GM21526 (cell line): Measurements from ENCODE around the gene EZH2.

ENCODE experiments used
- ATAC-seq: cut with Tn5 transposase; IDR thresholded peaks from one replicate; pipeline ENCODE4 v1.9.1; 2021; ENCODE audit warnings: moderate library complexity; ENCODE audit not compliant: unreplicated experiment, low FRiP score

EZH2 gene

DNA sequence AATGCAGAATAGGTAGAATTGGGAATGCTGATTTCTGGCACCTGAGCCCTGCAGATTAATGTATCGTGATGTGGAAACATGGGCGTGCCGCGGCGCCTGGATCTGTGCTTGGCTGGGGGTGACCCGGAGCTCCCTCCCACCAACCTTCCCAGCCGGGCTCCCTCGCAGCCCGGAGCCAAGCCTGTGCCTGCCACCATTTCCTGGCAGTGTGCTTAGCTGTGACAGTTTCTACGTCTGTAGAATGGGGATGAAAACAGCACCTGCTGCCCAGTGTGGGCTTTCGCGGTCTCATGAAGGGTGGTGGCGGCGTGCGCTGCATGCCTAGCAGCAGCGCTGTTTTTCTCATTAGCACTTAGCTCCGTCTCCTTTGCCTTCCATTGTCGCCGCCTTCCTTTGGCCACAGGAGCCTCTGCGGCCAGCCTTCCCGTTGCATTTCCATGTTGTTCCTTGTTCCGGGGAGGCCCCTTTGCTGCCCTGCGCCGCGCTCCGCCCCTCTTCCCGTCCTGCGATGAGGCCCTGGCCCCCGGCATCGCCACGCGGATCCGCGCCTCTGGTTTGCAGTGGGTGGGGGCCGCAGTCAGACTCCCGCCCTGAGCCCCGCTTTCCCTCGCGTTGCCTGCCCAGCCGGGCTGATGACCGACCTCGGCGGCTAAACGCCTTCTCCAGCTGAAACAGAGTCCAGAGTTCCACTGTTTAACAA is 101.2 kb downstream of the EZH2 start:
- no peak for ATAC-seq

GRCh38 chr7:148774471-148774870 is 109.6 kb downstream of the EZH2 start:
- ATAC-seq, result no peak

GRCh38 chr7:148773334-148773733 is 110.8 kb downstream of the EZH2 start:
- ATAC-seq, result no peak

DNA sequence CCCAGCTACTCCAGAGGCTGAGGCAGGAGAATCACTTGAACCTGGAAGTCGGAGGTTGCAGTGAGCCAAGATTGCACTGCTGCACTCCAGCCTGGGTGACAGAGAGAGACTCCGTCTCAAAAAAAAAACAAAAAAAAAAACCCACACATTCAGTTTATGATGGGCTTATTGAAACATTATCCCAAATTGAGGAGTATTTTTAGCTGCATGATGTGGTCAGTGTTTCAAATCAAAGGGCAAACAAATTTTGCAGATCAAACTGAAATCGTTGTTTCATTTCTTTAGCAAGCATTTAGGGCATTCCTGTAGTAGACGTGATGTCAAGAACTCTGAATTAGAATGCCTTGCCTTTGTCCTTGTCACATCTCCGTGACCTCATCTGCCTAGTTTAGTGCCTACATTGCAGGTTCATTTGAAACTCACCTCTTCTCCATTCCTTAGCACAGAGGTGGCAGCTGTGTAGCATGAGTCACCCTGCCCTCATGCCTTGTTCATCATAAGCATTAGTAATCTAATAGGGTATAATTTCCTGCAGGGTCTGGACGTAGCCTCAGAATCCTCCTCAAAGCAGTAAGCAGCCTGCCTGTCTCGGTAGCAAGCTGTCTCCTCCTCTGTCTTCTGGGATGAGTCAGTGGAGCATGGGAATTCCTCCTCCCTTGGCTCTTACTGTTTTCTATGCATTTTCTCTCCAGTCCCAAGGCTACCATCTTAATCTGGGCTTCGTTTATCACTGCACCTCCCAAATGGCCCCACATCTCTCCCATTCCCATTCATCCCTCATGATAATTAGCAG is 111.6 kb downstream of the EZH2 start:
- no peak for ATAC-seq

- no peak for ATAC-seq
These were observed 114.1 kb downstream of the EZH2 start for GRCh38 chr7:148770004-148770403.

- no peak for ATAC-seq
These were observed 120.5 kb downstream of the EZH2 start for GRCh38 chr7:148763622-148764021.

DNA sequence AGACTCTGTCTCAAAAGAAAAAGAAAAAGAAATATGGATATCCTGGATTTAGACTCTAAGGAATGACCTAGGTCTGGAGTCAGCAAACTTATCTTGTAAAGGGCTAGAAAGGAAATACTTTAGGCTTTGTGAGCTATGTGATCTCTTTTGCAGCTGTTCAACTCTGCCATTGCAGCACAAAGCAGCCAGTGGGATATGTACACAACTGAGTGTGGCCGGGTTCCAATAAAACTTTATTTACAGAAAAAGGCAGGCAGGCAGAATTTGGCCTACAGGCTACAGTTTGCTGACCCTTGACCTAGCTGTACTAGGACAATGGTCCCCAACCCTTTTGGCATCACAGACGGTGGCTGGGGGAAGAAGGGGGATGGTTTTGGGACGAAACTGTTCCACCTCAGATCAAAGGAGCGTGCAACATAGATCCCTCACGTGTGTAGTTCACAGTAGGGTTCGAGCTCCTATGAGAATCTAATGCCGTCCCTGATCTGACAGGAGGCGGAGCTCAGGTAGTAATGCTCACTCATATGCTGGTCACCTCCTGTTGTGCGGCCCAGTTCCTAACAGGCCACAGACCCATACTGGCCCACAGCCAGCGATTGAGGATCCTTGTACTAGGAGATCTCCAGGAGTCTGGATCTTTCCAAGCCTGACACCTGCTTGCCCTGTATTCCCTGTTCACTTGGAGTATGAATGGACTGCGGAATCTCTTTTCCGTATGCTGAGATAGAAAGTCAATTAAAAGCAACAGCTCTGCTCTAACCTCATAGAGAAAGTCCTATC is 122.4 kb downstream of the EZH2 start:
- no peak for ATAC-seq
